GM12878 (cell line): ENCODE results near the gene SNURF. TPM values are rescaled to one million over a fixed set of nuclear protein-coding genes. Genes with fewer than 3 reads are reported as not detected.

Experiments
- ATF7 ChIP-seq: fragments of 450-650 bp; IDR thresholded peaks from 2 replicates; pipeline ENCODE4 v1.6.1; 2016; ENCODE audit warnings: low read depth, mild to moderate bottlenecking
- CHD1 ChIP-seq: IDR thresholded peaks from 2 replicates; pipeline ENCODE4 v1.6.1; 2012; ENCODE audit warnings: low read depth, low read length, improper control_type of control experiment
- HDAC6 ChIP-seq: fragments of 200-600 bp; sonication (generic); IDR thresholded peaks from one replicate; pipeline ENCODE4 v1.8.0; 2017; ENCODE audit warnings: antibody characterized with exemption; ENCODE audit not compliant: unreplicated experiment
- PAX8 ChIP-seq: fragments of 450-650 bp; IDR thresholded peaks from 2 replicates; pipeline ENCODE4 v1.6.1; 2017; ENCODE audit warnings: mild to moderate bottlenecking, moderate library complexity
- POLR2AphosphoS2 ChIP-seq: IDR thresholded peaks from 2 replicates; pipeline ENCODE4 v1.6.1; 2011; ENCODE audit warnings: low read depth, mild to moderate bottlenecking, low read length, improper control_type of control experiment, moderate library complexity
- POLR2AphosphoS5 ChIP-seq: IDR thresholded peaks from 2 replicates; pipeline ENCODE4 v1.6.1; 2011; ENCODE audit warnings: mild to moderate bottlenecking, low read length, inconsistent platforms
- RFX5 ChIP-seq: IDR thresholded peaks from 2 replicates; pipeline ENCODE4 v1.6.1; 2011; ENCODE audit warnings: low read depth, low read length, improper control_type of control experiment
- SMARCA5 ChIP-seq: fragments of 450-650 bp; IDR thresholded peaks from 2 replicates; pipeline ENCODE4 v1.6.1; 2017; ENCODE audit warnings: mild to moderate bottlenecking
- SRF ChIP-seq, 2 experiments: IDR thresholded peaks; 2 replicates each; pipeline ENCODE4 v1.6.1; 2011; ENCODE audit warnings: low read depth in 2 of 2, low read length in 2 of 2, mild to moderate bottlenecking in 1 of 2, moderate library complexity in 1 of 2
- TCF3 ChIP-seq: IDR thresholded peaks from 2 replicates; pipeline ENCODE4 v1.6.1; 2012; ENCODE audit warnings: low read depth, mild to moderate bottlenecking, low read length, borderline replicate concordance; ENCODE audit not compliant: insufficient read depth
- polyA plus RNA-seq, 11 experiments: library from polyadenylated mRNA; depleted of rRNA in 4 of 11; unstranded in 6 of 11; stranded (reverse) in 5 of 11; fragments of >200 nt; fragmentation: Nextera tagmentation in 4 of 11; fragmentation: Illumina TruSeq in 1 of 11; extraction: Ambion mirVana in 4 of 11; extraction: Trizol in 1 of 11; gene quantifications; 1 replicate in 1 of 11; 2 replicates in 10 of 11; pipeline versions ENCODE4 v1.2.1 to v1.2.3, GENCODE V29; 2011 to 2016; ENCODE audit warnings: inconsistent platforms in 2 of 11, missing spikeins in 2 of 11, low read depth in 1 of 11
- total RNA-seq, 4 experiments: library from RNA; depleted of rRNA in 3 of 4; stranded (reverse); fragments of >200 nt in 3 of 4; fragmentation: Illumina TruSeq in 1 of 4; extraction: Trizol in 1 of 4; gene quantifications; 2 replicates each; pipeline versions ENCODE4 v1.2.1 to v1.2.3, GENCODE V29; 2013 to 2021
- TF ChIP-seq, protein P1 (sequence below): IDR thresholded peaks from 2 replicates; pipeline ENCODE4 v1.6.1; 2012; ENCODE audit warnings: improper control_type of control experiment, low read depth, low read length; ENCODE audit not compliant: insufficient replicate concordance

SNURF gene
- total and polyA plus RNA-seq, 10 of the 15 experiments (the other 5 are each of a cell fraction or from before 2014, with no cell fraction given), result 2.6 to 25.4 (median 8.9) TPM

DNA sequence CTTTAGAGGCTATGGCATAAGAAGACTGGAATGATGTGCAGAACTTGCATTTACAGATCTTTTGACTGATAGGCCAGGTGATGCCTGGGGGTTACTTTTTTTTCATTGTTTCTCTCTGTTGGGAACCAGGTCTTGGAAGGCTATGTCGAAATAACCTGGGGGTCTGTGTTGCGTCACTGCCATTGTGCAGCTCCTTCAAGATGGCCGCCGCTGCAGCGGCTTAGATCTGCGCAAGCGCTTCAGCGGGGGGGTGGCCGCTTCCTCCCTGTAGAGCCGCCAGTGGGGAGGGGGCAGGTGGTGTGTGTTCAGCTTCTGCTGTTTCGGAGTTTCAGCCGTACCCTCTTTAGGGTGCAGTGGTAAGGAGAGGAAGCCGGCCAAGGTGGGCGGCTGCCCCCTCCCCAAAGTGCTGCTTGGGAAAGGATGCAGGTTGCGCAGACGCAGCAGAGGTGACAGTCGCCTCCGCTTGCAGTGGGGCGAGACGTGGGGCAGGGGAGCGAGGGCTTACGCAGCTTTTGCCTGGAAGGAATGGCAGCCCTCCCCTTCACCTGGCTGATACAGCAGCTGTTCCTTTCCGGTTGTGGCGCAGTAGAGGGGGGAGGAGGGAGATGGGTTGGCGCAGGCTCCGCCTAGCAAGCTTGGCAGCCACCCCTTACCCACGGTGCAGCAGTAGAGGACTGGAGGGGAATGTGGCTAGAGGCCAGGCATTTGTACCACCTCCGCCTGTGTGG, 1.5 kb downstream of the SNURF start (continued):
- peak; percentile 57 for TF ChIP-seq POLR2AphosphoS5
- 0 out of 2 replicates have a peak, but pooled peaks have one; percentile 7 for TF ChIP-seq ATF7
- TF ChIP-seq POLR2AphosphoS2, result no peak
- TF ChIP-seq, protein P1, sequence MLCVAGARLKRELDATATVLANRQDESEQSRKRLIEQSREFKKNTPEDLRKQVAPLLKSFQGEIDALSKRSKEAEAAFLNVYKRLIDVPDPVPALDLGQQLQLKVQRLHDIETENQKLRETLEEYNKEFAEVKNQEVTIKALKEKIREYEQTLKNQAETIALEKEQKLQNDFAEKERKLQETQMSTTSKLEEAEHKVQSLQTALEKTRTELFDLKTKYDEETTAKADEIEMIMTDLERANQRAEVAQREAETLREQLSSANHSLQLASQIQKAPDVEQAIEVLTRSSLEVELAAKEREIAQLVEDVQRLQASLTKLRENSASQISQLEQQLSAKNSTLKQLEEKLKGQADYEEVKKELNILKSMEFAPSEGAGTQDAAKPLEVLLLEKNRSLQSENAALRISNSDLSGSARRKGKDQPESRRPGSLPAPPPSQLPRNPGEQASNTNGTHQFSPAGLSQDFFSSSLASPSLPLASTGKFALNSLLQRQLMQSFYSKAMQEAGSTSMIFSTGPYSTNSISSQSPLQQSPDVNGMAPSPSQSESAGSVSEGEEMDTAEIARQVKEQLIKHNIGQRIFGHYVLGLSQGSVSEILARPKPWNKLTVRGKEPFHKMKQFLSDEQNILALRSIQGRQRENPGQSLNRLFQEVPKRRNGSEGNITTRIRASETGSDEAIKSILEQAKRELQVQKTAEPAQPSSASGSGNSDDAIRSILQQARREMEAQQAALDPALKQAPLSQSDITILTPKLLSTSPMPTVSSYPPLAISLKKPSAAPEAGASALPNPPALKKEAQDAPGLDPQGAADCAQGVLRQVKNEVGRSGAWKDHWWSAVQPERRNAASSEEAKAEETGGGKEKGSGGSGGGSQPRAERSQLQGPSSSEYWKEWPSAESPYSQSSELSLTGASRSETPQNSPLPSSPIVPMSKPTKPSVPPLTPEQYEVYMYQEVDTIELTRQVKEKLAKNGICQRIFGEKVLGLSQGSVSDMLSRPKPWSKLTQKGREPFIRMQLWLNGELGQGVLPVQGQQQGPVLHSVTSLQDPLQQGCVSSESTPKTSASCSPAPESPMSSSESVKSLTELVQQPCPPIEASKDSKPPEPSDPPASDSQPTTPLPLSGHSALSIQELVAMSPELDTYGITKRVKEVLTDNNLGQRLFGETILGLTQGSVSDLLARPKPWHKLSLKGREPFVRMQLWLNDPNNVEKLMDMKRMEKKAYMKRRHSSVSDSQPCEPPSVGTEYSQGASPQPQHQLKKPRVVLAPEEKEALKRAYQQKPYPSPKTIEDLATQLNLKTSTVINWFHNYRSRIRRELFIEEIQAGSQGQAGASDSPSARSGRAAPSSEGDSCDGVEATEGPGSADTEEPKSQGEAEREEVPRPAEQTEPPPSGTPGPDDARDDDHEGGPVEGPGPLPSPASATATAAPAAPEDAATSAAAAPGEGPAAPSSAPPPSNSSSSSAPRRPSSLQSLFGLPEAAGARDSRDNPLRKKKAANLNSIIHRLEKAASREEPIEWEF, result no peak
- TF ChIP-seq TCF3, result peak; percentile 56; the same call in 1 of the 2 replicates
- TF ChIP-seq HDAC6, result no peak
- no peak for TF ChIP-seq SMARCA5
- TF ChIP-seq PAX8, result no peak
- no peak for TF ChIP-seq SRF (IDR thresholded peaks at IDR 0.05; ENCODE audit: low read depth in 2 of 2, low read length in 2 of 2)
- TF ChIP-seq CHD1, result no peak
- no peak for TF ChIP-seq RFX5
